Measurements from ENCODE around the gene HIPK4. TPM values are rescaled to one million over a fixed set of nuclear protein-coding genes. Genes with fewer than 3 reads are reported as not detected.

HIPK4 gene
- total and polyA plus RNA-seq, 2 of the 4 experiments (the other 2 are of a cell fraction), result 0.12 to 0.18 TPM

- Histone ChIP-seq H3K9ac (ENCODE audit: low read depth, low read length) (no peak overlapping the region), H2AK5ac (ENCODE audit: low read depth, low read length) (no peak overlapping the region), H3K36me3 (ENCODE audit: control insufficient read depth, insufficient read depth, low read length) (peaks cover 18% of the 10 kb centered on the region), H3K27ac (ENCODE audit: insufficient read depth, low read length) (no peak overlapping the region), H3K56ac (ENCODE audit: extremely low read depth, insufficient read depth, low read length) (no peak overlapping the region), H3K23ac (ENCODE audit: low read depth, low read length) (no peak overlapping the region), H3K4me1 (ENCODE audit: control insufficient read depth, insufficient read depth, low read length) (no peaks in the 10 kb centered on the region), H2AFZ (replicated peaks; ENCODE audit: low read length, poor library complexity) (no peak overlapping the region), H3K4me2 (ENCODE audit: low read depth, low read length) (no peak overlapping the region), H3K4ac (ENCODE audit: low read depth, low read length) (no peak overlapping the region), H4K91ac (ENCODE audit: insufficient read depth, low read depth, low read length) (no peak overlapping the region), H2BK5ac (ENCODE audit: low read depth, low read length, poor library complexity, severe bottlenecking) (no peak overlapping the region), H3K9me1 (ENCODE audit: insufficient read depth, low read length) (peaks cover 7% of the 10 kb centered on the region; the same call in 1 of the 2 replicates), H3K9me3 (ENCODE audit: control insufficient read depth, insufficient read depth, low read length) (no peaks in the 10 kb centered on the region), H2BK15ac (ENCODE audit: low read depth, low read length) (no peak overlapping the region), H2AK9ac (replicated peaks; ENCODE audit: low read depth, low read length, poor library complexity) (no peak overlapping the region), H3K27me3 (ENCODE audit: control insufficient read depth, insufficient read depth, low read length) (no peaks in the 10 kb centered on the region), H3K79me1 (ENCODE audit: low read depth in 1 of 2, low read length in 2 of 2) (peaks cover 22 to 54% of the 10 kb centered on the region in 2 experiments), H3K18ac (ENCODE audit: low read depth, low read length) (no peak overlapping the region), H2BK120ac (ENCODE audit: low read depth, low read length) (no peak overlapping the region), H2BK20ac (ENCODE audit: low read depth, low read length) (no peak overlapping the region), H4K5ac (ENCODE audit: low read depth, low read length) (no peak overlapping the region), H4K20me1 (ENCODE audit: insufficient read depth, low read length) (peaks cover 9% of the 10 kb centered on the region), H3K14ac (replicated peaks; ENCODE audit: low read depth, low read length) (no peak overlapping the region), H3K4me3 (ENCODE audit: insufficient read depth, low read depth, low read length) (no peak overlapping the region), H4K8ac (ENCODE audit: low read depth in 2 of 2, low read length in 2 of 2) (no peak overlapping the region)
- CTCF ChIA-PET, result interaction anchor here (0.6 kb wide), 1 partner anchor 34 kb away, joined by 3 read pairs; no protein-coding TSS in a partner anchor
- WGBS, 2 experiments (ENCODE audit: extremely low coverage in 2 of 2, insufficient read length in 1 of 2), result 90% methylated on average over 2 of the region's 4 CpGs; no CpG with 5 or more reads in 1 of the 2 experiments
- in situ Hi-C loops (cut with MboI; ENCODE audit: low sequenced_read_pairs) (no loop called here), dilution Hi-C loops (cut with HindIII; ENCODE audit: low sequenced_read_pairs, unreplicated experiment) (no loop called here), intact Hi-C loops (cut with micrococcal nuclease) (no loop called here)
- BruUV-seq (replicated peaks), result no TSS peak
- ATAC-seq (ENCODE audit: low read depth) (no peak), DNase-seq (no peak)
- TF ChIP-seq CHD1 (IDR thresholded peaks at IDR 0.05; ENCODE audit: low read depth, low read length) (no peak), RCOR1 (IDR thresholded peaks at IDR 0.05; ENCODE audit: insufficient replicate concordance, low read length) (no peak), MAZ (IDR thresholded peaks at IDR 0.05; ENCODE audit: borderline replicate concordance, low read depth, low read length) (no peak), CTCF (conservative IDR thresholded peaks at IDR 0.05; ENCODE audit: low read depth, low read length) (no peak), ELK1 (IDR thresholded peaks at IDR 0.05; ENCODE audit: borderline replicate concordance, low read depth, low read length) (no peak), RFX5 (IDR thresholded peaks at IDR 0.05; ENCODE audit: low read depth, low read length) (no peak), CEBPB (IDR thresholded peaks at IDR 0.05; ENCODE audit: low read depth, low read length) (0 out of 2 replicates have a peak, but pooled peaks have one; percentile 3), SMC3 (IDR thresholded peaks at IDR 0.05; ENCODE audit: low read depth, low read length) (no peak)
- POLR2A ChIA-PET (ENCODE audit: unreplicated experiment), result interaction anchor here (0.6 kb wide), 1 partner anchor 87 kb away, joined by 6 read pairs; no protein-coding TSS in a partner anchor
Observed at GRCh38 chr19:40339018-40339728, 50.8 kb downstream of the HIPK4 start.

Measured in IMR-90 (cell line).